ENCODE results near the gene ART1. TPM values are rescaled to one million over a fixed set of nuclear protein-coding genes. Genes with fewer than 3 reads are reported as not detected.

The ART1 gene
- total and polyA plus RNA-seq, 2 of the 8 experiments (the other 6 are each of a cell fraction or from before 2014, with no cell fraction given), result not detected

GRCh38 chr11:3623121-3623520, 21.8 kb upstream of the ART1 start (continued):
- TF ChIP-seq RBBP5 (IDR thresholded peaks at IDR 0.05; ENCODE audit: borderline replicate concordance, low read depth, low read length), result no peak
- no peak for TF ChIP-seq HDAC2 (IDR thresholded peaks at IDR 0.05; ENCODE audit: borderline replicate concordance in 1 of 2, low read depth in 2 of 2, low read length in 2 of 2)
- TF ChIP-seq USF2 (IDR thresholded peaks at IDR 0.05; ENCODE audit: low read length), result no peak
- TF ChIP-seq SIRT6 (IDR thresholded peaks at IDR 0.05; ENCODE audit: low read length), result no peak
- no peak for TF ChIP-seq CREB1 (IDR thresholded peaks at IDR 0.05)

Measured in H1 (cell line).